Karpas-422 (cell line): ENCODE results near the gene CTCF. TPM values are rescaled to one million over a fixed set of nuclear protein-coding genes. Genes with fewer than 3 reads are reported as not detected.

Source experiments
- DNase-seq: peaks from one replicate; pipeline ENCODE4 v3.0.0-alpha.2; 2015
- H2AFZ ChIP-seq: fragments of 200-600 bp; sonication (generic); 2 replicates; pipeline ENCODE4 v1.6.1; 2014; ENCODE audit warnings: antibody characterized with exemption, low read length, mixed read lengths
- H3K27ac ChIP-seq: fragments of 200-600 bp; sonication (generic); 2 replicates; pipeline ENCODE4 v1.5.1; 2014; ENCODE audit warnings: mild to moderate bottlenecking, low read length, moderate library complexity
- H3K27me3 ChIP-seq: fragments of 200-600 bp; sonication (generic); 2 replicates; pipeline ENCODE4 v1.6.1; 2014; ENCODE audit warnings: low read length, mixed read lengths
- H3K36me3 ChIP-seq: fragments of 200-600 bp; sonication (generic); 2 replicates; pipeline ENCODE4 v1.6.1; 2014; ENCODE audit warnings: low read length, mixed read lengths; ENCODE audit not compliant: insufficient read depth
- H3K4me1 ChIP-seq: fragments of 200-600 bp; sonication (generic); 2 replicates; pipeline ENCODE4 v1.6.1; 2014; ENCODE audit warnings: mild to moderate bottlenecking, low read length, mixed read lengths
- H3K4me2 ChIP-seq: fragments of 200-600 bp; sonication (generic); 2 replicates; pipeline ENCODE4 v1.6.1; 2014; ENCODE audit warnings: low read length, low read depth, mild to moderate bottlenecking; ENCODE audit not compliant: poor library complexity, severe bottlenecking
- H3K4me3 ChIP-seq: fragments of 200-600 bp; sonication (generic); 2 replicates; pipeline ENCODE4 v1.5.1; 2014; ENCODE audit warnings: mild to moderate bottlenecking, antibody characterized with exemption, low read length, mixed read lengths
- H3K79me2 ChIP-seq: fragments of 200-600 bp; sonication (generic); 2 replicates; pipeline ENCODE4 v1.6.1; 2014; ENCODE audit warnings: mild to moderate bottlenecking, low read length, mixed read lengths
- H3K9ac ChIP-seq: fragments of 200-600 bp; sonication (generic); 2 replicates; pipeline ENCODE4 v1.6.0; 2014; ENCODE audit warnings: low read length
- H3K9me2 ChIP-seq: fragments of 200-600 bp; sonication (generic), shearing (Covaris generic); replicated peaks from 2 replicates; pipeline ENCODE4 v1.6.0; 2014; ENCODE audit warnings: mild to moderate bottlenecking, low read length, moderate library complexity; ENCODE audit not compliant: insufficient read depth
- H3K9me3 ChIP-seq: fragments of 300-700, 200-600 bp; sonication (generic); 2 replicates; pipeline ENCODE4 v1.6.1; 2014; ENCODE audit warnings: low read length, mixed read lengths
- H4K20me1 ChIP-seq: fragments of 200-600 bp; sonication (generic); 2 replicates; pipeline ENCODE4 v1.6.1; 2014; ENCODE audit warnings: mild to moderate bottlenecking, antibody characterized with exemption, low read length, low read depth; ENCODE audit not compliant: insufficient read depth
- total RNA-seq: library from RNA; depleted of rRNA; stranded (reverse); fragments of >200 nt; shearing (Covaris generic); gene quantifications from 2 replicates; pipeline ENCODE4 v1.2.3, GENCODE V29; 2014; ENCODE audit warnings: low replicate concordance

The CTCF gene
- total RNA-seq, 1 experiment from 2014 or later: 29.5 TPM

DNA sequence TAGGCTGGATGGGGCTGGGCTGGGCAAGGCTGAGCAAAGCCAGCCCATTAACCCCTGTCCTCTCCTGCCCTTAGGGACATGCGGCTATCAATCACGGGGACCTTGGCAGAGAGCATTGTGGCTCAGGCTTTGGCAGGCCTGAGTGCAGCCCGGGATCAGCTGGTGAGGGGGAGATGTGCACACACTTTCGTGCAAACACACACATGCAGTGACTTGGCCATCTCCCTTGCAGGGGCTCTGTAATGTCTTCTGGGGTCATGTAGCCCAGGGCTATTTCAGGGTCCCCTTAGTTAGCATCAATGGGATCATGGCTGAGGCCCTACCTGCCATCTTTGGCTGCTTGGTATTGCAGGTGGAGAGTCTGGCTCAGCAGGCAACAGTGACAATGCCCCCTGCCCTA lies 89.5 kb downstream of the CTCF start:
- Histone ChIP-seq H3K36me3 (no peaks in the 10 kb centered on the region), H3K27ac (no peak overlapping the region), H3K4me3 (no peak overlapping the region), H3K79me2 (no peaks in the 10 kb centered on the region), H2AFZ (no peak overlapping the region), H3K9me2 (no peaks in the 10 kb centered on the region), H3K4me1 (no peaks in the 10 kb centered on the region), H3K9ac (no peak overlapping the region), H4K20me1 (no peaks in the 10 kb centered on the region), H3K9me3 (no peaks in the 10 kb centered on the region), H3K4me2 (no peak overlapping the region), H3K27me3 (no peaks in the 10 kb centered on the region)
- no peak for DNase-seq

DNA sequence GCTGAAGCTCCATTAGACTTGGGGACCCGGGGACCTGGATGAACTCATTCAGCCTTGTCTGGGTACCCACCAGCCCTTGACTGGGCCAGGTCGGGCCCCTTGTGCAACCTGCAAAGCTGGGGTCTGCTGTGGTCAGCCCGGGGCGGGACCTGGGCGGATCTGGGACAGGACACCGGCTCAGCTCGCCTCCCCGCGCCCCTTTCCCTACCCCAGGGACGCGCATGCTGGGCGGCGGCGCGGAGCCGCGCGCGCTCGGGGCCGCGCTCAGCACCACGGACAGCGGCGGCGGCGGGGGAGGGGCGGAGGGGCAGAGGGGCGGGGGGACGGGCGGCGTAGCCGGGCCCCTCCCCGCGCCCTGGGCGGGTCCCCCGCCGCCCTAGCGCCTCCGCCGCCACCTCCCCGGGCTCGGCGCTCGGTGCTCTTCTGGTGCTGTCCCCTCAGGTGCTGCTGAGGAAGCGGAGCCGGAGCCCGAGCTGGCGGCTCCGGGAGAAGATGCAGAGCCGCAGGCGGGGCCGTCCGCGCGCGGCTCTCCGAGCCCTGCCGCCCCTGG lies 90.3 kb downstream of the CTCF start:
- Histone ChIP-seq H3K9me2 (no peaks in the 10 kb centered on the region), H3K4me2 (no peak overlapping the region), H2AFZ (no peak overlapping the region), H4K20me1 (no peaks in the 10 kb centered on the region), H3K79me2 (no peaks in the 10 kb centered on the region), H3K4me3 (no peak overlapping the region), H3K36me3 (no peaks in the 10 kb centered on the region), H3K27ac (no peak overlapping the region), H3K9ac (no peak overlapping the region), H3K4me1 (no peaks in the 10 kb centered on the region), H3K9me3 (no peaks in the 10 kb centered on the region), H3K27me3 (no peaks in the 10 kb centered on the region)
- no peak for DNase-seq

DNA sequence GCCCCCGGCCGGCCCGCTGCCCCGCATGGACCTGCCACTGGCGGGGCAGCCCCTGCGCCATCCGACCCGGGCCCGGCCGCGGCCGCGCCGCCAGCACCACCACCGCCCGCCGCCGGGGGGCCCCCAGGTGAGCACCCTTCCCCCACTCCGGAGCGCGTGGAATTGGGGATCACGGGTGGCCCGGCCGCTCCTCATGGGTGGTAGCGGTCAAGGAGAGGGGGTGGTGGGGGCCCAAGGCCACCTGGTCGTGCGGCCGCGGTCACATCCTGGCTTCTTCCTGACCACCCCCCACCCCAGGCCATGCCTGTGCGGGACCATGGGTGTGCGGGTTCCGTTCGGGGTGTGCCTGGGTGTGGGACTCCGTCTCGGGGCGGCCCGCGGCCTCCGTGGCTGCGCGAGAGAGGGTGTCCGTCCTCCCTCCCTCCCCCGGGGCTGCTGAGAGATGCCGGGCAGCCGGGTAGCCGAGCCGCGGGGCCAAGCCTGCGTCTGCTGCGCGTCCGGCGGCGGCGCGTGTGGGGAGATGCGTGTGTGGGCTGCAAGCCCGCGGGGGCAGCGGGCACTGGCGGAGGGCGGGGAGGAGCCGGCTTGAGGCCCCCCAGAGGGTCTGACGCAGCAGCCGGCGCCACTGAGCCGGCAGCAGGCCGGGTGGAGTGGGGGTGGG lies 90.9 kb downstream of the CTCF start:
- H3K4me3 ChIP-seq: no peak overlapping the region
- H3K27me3 ChIP-seq: no peaks in the 10 kb centered on the region
- H4K20me1 ChIP-seq: no peaks in the 10 kb centered on the region
- no peak overlapping the region for H3K27ac ChIP-seq
- no peaks in the 10 kb centered on the region for H3K36me3 ChIP-seq
- H3K9me3 ChIP-seq: no peaks in the 10 kb centered on the region
- H3K9ac ChIP-seq: no peak overlapping the region
- H3K4me2 ChIP-seq: no peak overlapping the region
- H2AFZ ChIP-seq: no peak overlapping the region
- no peaks in the 10 kb centered on the region for H3K9me2 ChIP-seq
- H3K4me1 ChIP-seq: no peaks in the 10 kb centered on the region; the same call in 1 of the 2 replicates
- DNase-seq: no peak
- H3K79me2 ChIP-seq: peaks cover under 1% of the 10 kb centered on the region; the same call in 1 of the 2 replicates

DNA sequence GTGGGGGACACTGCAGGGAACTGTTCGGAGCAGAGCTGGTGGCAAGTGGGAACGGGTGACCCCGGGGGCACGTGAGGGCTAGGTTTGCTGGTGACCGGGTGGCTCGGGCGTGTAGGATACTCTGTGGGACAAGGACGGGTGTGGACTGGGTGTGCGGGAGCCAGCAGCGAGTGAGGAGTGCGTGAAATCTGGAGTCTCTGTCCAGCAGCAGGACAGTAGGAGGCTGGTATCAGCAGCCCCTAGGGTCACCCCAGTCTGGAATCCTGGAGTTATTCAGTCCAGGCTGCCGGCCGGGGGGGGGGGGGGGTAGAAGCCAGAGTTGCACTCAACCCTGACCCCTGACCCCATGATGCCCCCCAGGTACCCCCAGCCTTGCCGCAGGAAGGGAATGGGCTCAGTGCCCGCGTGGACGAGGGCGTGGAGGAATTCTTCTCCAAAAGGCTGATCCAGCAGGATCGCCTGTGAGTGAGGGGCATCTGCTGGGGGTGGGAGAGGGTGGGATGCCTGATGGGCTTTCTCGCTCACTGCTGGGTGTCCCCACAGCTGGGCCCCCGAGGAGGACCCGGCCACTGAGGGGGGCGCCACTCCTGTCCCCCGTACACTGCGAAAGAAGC lies 91.6 kb downstream of the CTCF start:
- Histone ChIP-seq H3K4me2 (no peak overlapping the region), H3K9me2 (no peaks in the 10 kb centered on the region), H3K27me3 (no peaks in the 10 kb centered on the region), H2AFZ (no peak overlapping the region), H3K4me1 (peaks cover 6% of the 10 kb centered on the region), H3K79me2 (peaks cover 7% of the 10 kb centered on the region), H3K9me3 (no peaks in the 10 kb centered on the region), H3K4me3 (no peak overlapping the region), H3K9ac (no peak overlapping the region), H4K20me1 (no peaks in the 10 kb centered on the region; the same call in 1 of the 2 replicates), H3K36me3 (no peaks in the 10 kb centered on the region), H3K27ac (no peak overlapping the region)
- DNase-seq: no peak

DNA sequence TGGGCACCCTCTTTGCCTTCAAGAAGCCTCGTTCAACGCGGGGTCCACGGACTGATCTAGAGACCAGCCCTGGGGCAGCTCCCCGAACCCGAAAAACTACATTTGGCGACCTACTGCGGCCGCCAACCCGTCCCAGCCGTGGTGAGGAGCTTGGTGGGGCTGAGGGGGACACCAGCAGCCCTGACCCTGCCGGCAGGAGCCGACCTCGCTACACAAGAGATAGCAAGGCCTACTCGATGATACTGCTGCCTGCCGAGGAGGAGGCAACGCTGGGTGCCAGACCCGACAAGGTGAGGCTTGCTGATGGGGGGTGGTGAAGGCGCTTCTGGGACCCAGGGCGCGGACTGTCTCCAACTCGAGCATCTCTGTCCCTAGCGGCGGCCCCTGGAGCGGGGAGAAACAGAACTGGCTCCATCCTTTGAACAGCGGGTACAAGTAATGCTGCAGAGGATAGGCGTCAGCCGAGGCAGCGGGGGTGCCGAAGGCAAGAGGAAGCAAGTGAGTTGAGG lies 92.1 kb downstream of the CTCF start:
- Histone ChIP-seq H3K9ac (no peak overlapping the region), H4K20me1 (peaks cover under 1% of the 10 kb centered on the region; the same call in 1 of the 2 replicates), H3K4me3 (no peak overlapping the region), H3K4me1 (peaks cover 10% of the 10 kb centered on the region), H3K27ac (no peak overlapping the region), H3K36me3 (no peaks in the 10 kb centered on the region), H3K27me3 (no peaks in the 10 kb centered on the region), H3K9me3 (no peaks in the 10 kb centered on the region), H2AFZ (no peak overlapping the region), H3K9me2 (no peaks in the 10 kb centered on the region), H3K4me2 (no peak overlapping the region), H3K79me2 (peaks cover 13% of the 10 kb centered on the region)
- no peak for DNase-seq

DNA sequence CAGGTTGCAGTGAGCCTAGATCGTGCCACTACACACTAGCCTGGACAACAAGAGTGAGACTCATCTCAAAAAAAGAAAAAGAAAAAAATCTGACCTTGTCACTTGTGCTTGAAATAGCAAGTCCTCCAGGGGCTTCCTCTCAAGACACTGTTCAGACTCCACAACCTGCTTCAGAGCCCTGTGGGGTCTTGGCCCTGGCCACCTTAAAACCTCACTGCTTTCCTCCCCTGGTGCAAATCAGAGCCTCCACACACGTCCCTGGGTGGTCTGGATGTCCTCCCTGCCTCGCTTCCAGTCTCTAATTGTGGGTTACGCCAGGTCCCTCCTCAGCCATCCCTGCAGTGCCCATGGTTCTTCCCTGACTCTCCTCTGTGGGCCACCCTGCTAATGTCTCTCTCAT lies 93.0 kb downstream of the CTCF start:
- no peaks in the 10 kb centered on the region for H3K27me3 ChIP-seq
- H3K4me3 ChIP-seq: no peak overlapping the region
- DNase-seq: no peak
- H4K20me1 ChIP-seq: peaks cover 5% of the 10 kb centered on the region; the same call in 1 of the 2 replicates
- H2AFZ ChIP-seq: no peak overlapping the region
- H3K4me2 ChIP-seq: no peak overlapping the region
- H3K79me2 ChIP-seq: peaks cover 18% of the 10 kb centered on the region
- no peaks in the 10 kb centered on the region for H3K9me3 ChIP-seq
- H3K9me2 ChIP-seq: no peaks in the 10 kb centered on the region
- H3K36me3 ChIP-seq: no peaks in the 10 kb centered on the region
- H3K4me1 ChIP-seq: peaks cover 10% of the 10 kb centered on the region
- H3K27ac ChIP-seq: no peak overlapping the region
- H3K9ac ChIP-seq: no peak overlapping the region

DNA sequence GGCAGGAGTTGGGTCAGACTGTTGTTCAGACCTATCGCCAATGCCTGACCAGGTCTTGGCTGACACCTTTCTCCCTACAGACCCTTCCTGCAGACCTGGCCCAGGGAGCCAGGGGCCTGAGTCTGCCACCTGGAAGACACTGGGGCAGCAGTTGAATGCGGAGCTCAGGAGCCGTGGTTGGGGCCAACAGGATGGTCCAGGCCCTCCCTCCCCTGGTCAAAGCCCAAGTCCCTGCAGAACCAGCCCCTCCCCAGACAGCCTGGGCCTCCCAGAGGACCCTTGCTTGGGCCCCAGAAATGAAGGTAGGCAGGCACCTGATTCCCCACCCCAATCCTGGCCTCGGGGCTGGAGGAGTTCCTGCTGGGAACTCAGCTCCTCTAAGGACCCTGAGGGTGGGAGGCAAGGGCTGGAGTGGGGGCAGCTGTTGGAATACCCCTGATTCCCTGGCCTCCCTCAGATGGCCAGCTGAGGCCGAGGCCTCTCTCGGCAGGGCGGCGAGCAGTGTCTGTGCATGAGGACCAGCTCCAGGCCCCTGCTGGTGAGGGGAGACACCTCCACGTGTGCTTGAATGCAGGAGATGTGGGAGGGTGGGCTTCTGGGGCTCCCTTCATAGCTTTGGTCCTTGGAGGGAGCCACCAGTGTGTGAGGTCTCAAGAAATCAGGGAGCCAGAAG lies 94.2 kb downstream of the CTCF start:
- no peaks in the 10 kb centered on the region for H3K36me3 ChIP-seq
- peaks cover 15% of the 10 kb centered on the region for H3K4me1 ChIP-seq
- no peaks in the 10 kb centered on the region for H3K9me3 ChIP-seq
- no peaks in the 10 kb centered on the region for H3K9me2 ChIP-seq
- no peaks in the 10 kb centered on the region for H3K27me3 ChIP-seq
- peaks cover 5% of the 10 kb centered on the region; the same call in 1 of the 2 replicates for H4K20me1 ChIP-seq
- no peak overlapping the region for H2AFZ ChIP-seq
- H3K4me3 ChIP-seq: no peak overlapping the region
- peaks cover 18% of the 10 kb centered on the region for H3K79me2 ChIP-seq
- no peak overlapping the region for H3K4me2 ChIP-seq
- no peak overlapping the region for H3K9ac ChIP-seq
- DNase-seq: no peak
- H3K27ac ChIP-seq: no peak overlapping the region

DNA sequence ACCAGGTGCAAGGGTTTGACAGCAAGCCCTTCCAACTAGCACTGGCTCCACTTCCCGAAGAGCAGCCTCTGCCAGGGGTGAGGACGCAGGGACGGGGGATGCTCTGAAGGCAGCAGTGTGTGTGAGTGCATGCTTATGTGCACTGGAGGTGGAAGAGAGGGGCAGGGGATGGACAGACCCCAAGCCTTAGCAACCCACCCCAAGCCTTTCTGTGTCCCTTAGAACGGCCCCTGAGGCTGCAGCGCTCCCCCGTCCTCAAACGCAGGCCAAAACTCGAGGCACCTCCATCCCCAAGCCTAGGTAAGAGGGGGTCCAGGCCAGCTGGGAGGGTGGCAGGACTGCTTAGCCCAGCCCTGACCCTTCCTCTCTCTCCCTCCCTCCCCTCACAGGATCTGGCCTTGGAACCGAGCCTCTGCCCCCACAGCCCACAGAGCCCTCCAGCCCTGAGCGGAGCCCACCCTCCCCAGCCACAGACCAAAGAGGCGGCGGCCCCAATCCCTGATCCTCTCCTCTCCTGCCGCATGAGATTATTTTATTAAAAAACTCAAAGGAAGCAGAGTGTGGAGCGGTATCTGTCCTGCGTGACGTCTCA lies 94.8 kb downstream of the CTCF start:
- no peaks in the 10 kb centered on the region for H3K36me3 ChIP-seq

More for the DNA sequence above, 94.8 kb downstream of the CTCF start:
- H2AFZ ChIP-seq: no peak overlapping the region
- H4K20me1 ChIP-seq: peaks cover 5% of the 10 kb centered on the region; the same call in 1 of the 2 replicates
- H3K27me3 ChIP-seq: no peaks in the 10 kb centered on the region
- H3K9ac ChIP-seq: no peak overlapping the region
- no peak for DNase-seq
- H3K4me3 ChIP-seq: no peak overlapping the region
- H3K9me2 ChIP-seq: no peaks in the 10 kb centered on the region
- no peaks in the 10 kb centered on the region for H3K9me3 ChIP-seq
- peaks cover 19% of the 10 kb centered on the region for H3K4me1 ChIP-seq
- H3K4me2 ChIP-seq: no peak overlapping the region
- peaks cover 18% of the 10 kb centered on the region for H3K79me2 ChIP-seq
- no peak overlapping the region for H3K27ac ChIP-seq
